NT2/D1 (cell line): ENCODE measurements around the gene ASPHD2.

Source experiments
- DNase-seq: peaks from one replicate; pipeline ENCODE4 v3.0.0-alpha.2; 2011; ENCODE audit warnings: low read depth, low spot score
- H3K27me3 ChIP-seq: 2 replicates; pipeline ENCODE4 v1.6.0; 2011; ENCODE audit warnings: mild to moderate bottlenecking; ENCODE audit not compliant: insufficient read length, insufficient read depth
- H3K36me3 ChIP-seq: 2 replicates; pipeline ENCODE4 v1.6.1; 2011; ENCODE audit warnings: mild to moderate bottlenecking, low read length, mixed read lengths; ENCODE audit not compliant: insufficient read depth, insufficient read length
- H3K4me1 ChIP-seq: 2 replicates; pipeline ENCODE4 v1.5.1; 2011; ENCODE audit not compliant: insufficient read depth, insufficient read length
- H3K4me3 ChIP-seq: 2 replicates; pipeline ENCODE4 v1.5.1; 2011; ENCODE audit warnings: low read depth; ENCODE audit not compliant: insufficient read length
- H3K9ac ChIP-seq: 2 replicates; pipeline ENCODE4 v1.6.0; 2011; ENCODE audit warnings: low read depth; ENCODE audit not compliant: insufficient read length
- H3K9me3 ChIP-seq: 2 replicates; pipeline ENCODE4 v1.5.1; 2011; ENCODE audit warnings: mild to moderate bottlenecking, low read length; ENCODE audit not compliant: insufficient read depth
- SUZ12 ChIP-seq: IDR thresholded peaks from 2 replicates; pipeline ENCODE4 v1.6.1; 2011; ENCODE audit not compliant: insufficient read length, insufficient read depth; ENCODE audit errors: extremely low read depth
- YY1 ChIP-seq: IDR thresholded peaks from 2 replicates; pipeline ENCODE4 v1.6.1; 2011; ENCODE audit not compliant: insufficient read length, insufficient read depth
- ZNF274 ChIP-seq: IDR thresholded peaks from 2 replicates; pipeline ENCODE4 v1.6.1; 2011; ENCODE audit warnings: mild to moderate bottlenecking, low read depth, low read length

Gene ASPHD2

DNA sequence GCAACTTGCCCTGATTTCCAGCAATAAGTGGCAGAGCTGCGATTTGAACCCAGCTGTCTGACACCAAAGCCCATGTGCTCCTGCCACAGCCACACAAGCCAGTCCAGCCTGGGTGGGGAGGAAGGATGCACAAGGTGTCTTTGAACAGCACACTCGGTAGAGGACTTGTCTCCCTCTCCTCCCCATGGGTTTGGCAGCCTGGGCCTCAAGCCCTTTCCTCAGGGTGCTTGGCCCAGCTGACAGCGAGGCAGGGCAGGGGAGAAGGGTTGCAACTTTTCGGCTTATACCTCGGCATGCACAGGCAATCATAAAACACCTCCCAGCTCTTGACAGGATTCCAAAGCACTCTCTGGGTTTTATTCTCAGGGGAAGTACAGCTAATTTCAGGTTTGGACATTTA, 19.3 kb downstream of the ASPHD2 start:
- peaks cover 25% of the 10 kb centered on the region for H3K36me3 ChIP-seq
- H3K9me3 ChIP-seq = no peaks in the 10 kb centered on the region
- TF ChIP-seq ZNF274 (no peak), YY1 (no peak), SUZ12 (no peak)
- H3K9ac ChIP-seq = no peak overlapping the region
- no peaks in the 10 kb centered on the region for H3K4me1 ChIP-seq
- DNase-seq = no peak
- no peaks in the 10 kb centered on the region for H3K27me3 ChIP-seq
- H3K4me3 ChIP-seq = no peak overlapping the region

DNA sequence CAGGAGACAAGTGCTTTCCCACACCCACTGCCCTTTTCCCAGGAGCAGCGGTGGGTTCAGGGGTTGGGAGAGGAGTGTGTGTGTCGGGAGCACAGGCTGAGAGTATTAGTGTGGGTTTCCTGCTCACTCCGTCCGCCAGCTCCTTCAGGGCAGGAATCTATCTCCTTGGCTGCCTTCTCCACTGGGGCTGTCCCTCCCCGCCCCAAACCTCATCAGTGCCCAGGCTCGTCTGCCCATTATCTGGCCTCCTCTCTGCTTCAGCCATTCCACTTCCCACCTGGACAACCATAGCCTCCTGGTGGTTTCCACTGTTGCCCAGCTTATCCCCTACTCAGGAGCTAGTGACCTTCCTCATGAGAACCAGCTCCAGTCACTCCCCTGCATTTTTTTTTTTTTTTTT, 19.9 kb downstream of the ASPHD2 start:
- Histone ChIP-seq H3K4me1 (no peaks in the 10 kb centered on the region), H3K9ac (no peak overlapping the region), H3K27me3 (no peaks in the 10 kb centered on the region), H3K36me3 (peaks cover 31% of the 10 kb centered on the region), H3K9me3 (no peaks in the 10 kb centered on the region), H3K4me3 (no peak overlapping the region)
- DNase-seq = no peak
- TF ChIP-seq YY1 (no peak), ZNF274 (no peak), SUZ12 (no peak)

DNA sequence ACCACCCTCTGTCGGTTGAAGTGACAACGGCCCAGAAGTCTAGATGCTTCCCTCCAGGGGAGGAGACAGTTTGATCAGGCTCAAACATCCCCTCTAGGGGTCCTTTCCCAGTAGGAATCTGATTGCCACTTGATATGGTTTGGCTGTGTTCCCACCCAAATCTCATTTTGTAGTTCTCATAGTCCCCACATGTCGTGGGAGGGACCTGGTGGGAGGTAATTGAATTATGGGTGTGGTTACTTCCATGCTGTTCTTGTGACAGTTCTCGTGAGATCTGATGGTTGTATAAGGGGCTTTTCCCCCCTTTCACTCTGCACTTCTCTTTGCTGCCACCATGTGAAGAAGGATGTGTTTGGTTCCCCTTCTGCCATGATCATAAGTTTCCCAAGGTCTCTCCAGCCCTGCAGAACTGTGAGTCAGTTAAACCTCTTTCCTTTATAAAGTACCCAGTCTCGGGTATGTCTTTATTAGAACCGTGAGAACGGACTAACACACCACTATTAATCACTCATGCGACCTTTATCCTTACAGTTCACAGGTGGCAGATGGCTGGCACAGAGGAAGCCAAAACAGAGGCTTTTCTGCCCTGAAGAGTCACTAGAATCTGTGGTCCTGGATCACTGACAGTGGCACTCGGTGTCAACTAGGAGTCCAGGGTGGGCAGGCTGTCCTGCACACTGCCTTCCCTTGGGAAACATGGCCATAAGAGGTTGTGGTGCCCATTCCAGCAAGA, 21.6 kb downstream of the ASPHD2 start:
- H3K36me3 ChIP-seq = peaks cover 34% of the 10 kb centered on the region
- TF ChIP-seq SUZ12 (no peak), ZNF274 (no peak)

DNA sequence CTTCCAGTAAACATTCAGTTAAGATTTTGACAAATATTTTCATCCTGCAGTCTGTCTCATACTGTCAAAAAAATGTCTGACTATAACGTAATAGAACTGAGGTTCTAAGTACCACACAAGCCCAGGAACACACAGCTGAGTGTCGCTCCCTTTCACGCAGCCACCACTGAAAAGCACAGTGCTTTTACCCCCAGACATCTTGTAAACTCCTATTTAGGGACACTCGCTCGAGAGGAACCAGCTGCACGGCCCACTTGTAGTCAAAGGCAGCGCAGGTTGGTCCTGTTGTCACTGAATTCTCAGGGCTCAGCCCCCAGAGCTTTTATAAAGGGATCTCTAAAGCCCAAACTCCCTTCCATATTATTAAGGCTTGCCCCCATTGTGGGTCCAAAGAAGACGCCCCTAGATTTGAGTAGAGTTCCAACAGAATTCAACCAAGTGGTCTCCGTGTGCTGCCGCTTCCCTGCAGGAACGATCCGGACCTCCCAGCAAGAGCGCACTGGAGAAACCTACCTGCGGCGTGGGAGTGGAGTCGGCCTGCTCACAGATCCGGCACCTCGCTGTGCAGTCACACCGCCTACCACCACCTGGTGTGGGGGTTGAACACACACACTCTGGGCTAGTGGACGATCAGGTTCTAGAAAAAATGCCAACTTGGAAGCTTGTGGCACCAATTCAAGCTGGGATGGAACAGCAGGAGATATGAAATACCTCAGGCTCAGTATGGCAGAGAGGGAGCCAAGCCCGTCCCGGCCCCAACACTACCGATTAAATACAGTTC, 23.4 kb downstream of the ASPHD2 start:
- no peaks in the 10 kb centered on the region for H3K4me1 ChIP-seq
- H3K9me3 ChIP-seq = no peaks in the 10 kb centered on the region

More for the DNA sequence above, 21.6 kb downstream of the ASPHD2 start:
- Histone ChIP-seq H3K27me3 (no peaks in the 10 kb centered on the region), H3K9me3 (no peaks in the 10 kb centered on the region), H3K9ac (no peak overlapping the region), H3K4me1 (no peaks in the 10 kb centered on the region), H3K4me3 (no peak overlapping the region)
- DNase-seq = no peak

DNA sequence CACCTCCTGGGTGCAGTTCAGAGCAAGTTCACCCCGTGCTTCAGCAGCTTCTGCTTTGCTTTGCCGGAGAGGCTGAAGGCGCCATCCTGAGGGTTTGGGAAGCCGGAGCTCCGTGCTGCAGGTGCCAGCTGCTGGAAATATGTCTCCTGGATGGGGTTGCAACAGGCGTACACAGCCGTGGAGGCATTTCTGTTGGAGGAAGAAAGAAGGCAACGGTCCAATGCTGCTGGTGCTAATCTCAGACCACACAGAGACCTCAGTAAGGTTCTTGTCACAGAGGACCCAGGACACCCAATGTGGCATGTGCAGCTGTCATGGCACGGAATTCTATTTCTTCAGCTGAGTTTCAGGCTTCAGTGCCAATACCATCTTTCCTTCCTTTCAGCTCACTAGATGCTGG, 24.2 kb downstream of the ASPHD2 start:
- TF ChIP-seq YY1 = no peak
- TF ChIP-seq ZNF274 = no peak
- no peak for TF ChIP-seq SUZ12
- H3K9me3 ChIP-seq = no peaks in the 10 kb centered on the region
- H3K9ac ChIP-seq = no peak overlapping the region
- no peaks in the 10 kb centered on the region for H3K4me1 ChIP-seq
- no peaks in the 10 kb centered on the region for H3K27me3 ChIP-seq
- peaks cover 50% of the 10 kb centered on the region for H3K36me3 ChIP-seq
- DNase-seq = no peak
- H3K4me3 ChIP-seq = no peak overlapping the region

More for the DNA sequence above, 23.4 kb downstream of the ASPHD2 start:
- Histone ChIP-seq H3K9ac (no peak overlapping the region), H3K27me3 (no peaks in the 10 kb centered on the region), H3K4me3 (no peak overlapping the region), H3K36me3 (peaks cover 42% of the 10 kb centered on the region)
- TF ChIP-seq YY1 (no peak), ZNF274 (no peak), SUZ12 (no peak)
- DNase-seq = no peak

DNA sequence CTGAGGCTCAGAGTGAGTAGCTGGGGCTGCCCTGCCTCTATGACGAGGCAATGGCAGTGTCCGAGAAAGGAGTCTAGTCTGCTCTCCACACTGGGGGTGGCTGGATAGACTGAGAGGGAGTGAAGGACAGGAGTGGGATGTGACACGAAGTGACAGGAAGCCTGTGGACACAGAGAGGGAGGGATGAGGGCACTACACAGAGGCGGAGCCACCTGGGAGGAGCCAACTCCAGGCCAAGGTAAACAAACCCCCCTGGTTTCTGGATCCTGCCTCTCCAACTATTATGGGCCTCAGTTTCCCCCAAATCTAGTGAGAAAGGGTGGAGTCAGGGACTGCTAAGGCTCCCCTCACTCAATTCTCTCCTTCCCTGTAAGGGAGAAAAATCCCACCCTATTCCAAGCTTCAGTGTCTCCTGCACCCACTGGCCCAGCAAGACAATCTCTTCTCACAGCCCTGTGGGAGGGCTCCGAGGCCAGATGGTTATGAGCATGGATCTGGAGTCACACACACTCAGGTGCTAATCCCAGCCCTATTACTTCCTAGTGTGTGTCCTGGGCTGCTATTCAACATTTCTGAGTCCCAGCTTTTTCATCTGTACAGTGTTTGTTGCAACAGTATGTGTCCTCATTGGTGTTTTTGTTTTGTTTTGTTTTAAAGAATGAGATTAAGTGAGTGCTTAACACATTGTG, 24.9 kb downstream of the ASPHD2 start:
- DNase-seq = no peak
- Histone ChIP-seq H3K36me3 (peaks cover 53% of the 10 kb centered on the region), H3K9me3 (no peaks in the 10 kb centered on the region), H3K9ac (no peak overlapping the region), H3K4me3 (no peak overlapping the region), H3K27me3 (no peaks in the 10 kb centered on the region), H3K4me1 (no peaks in the 10 kb centered on the region)
- TF ChIP-seq SUZ12 = no peak

DNA sequence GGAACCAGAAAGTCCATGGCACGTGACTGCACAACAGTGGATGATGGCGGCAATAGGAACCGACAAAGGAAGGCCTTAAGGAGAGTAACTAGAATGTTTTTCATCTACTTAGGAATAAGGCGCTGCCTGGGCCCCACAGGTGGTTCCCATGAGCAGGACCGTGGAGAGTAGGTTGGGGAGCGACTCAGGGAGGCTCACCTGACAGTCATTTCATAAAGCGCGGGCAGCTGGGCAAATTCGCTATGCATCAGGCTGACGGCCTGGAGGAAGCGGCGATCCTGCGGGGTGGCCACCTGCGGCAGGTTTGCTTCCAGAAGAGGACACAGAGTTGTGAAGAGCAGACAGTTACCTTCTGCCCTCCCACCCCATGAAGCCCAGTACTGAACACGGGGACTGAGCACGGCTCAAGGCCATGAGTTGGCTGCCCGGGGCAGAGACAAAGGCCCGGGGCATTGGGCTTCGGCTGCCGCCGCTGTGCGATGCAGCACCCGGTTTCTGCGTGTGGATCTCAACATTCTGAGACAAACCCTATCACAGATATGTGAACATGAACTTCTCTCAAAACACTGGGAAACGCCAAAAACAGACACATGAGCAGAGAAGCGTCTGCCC, 28.7 kb downstream of the ASPHD2 start:
- DNase-seq = no peak
- TF ChIP-seq YY1 (no peak), SUZ12 (no peak), ZNF274 (no peak)
- Histone ChIP-seq H3K4me3 (no peak overlapping the region), H3K9me3 (no peaks in the 10 kb centered on the region), H3K4me1 (no peaks in the 10 kb centered on the region), H3K9ac (no peak overlapping the region), H3K36me3 (peaks cover 61% of the 10 kb centered on the region), H3K27me3 (no peaks in the 10 kb centered on the region)
